ENCODE results near the gene TCF19.
"Not testable (repeated sequence)": the region's sequence is repeated elsewhere in the genome, so short reads cannot be mapped to it uniquely, and the experiment has no call there.

Gene TCF19

DNA sequence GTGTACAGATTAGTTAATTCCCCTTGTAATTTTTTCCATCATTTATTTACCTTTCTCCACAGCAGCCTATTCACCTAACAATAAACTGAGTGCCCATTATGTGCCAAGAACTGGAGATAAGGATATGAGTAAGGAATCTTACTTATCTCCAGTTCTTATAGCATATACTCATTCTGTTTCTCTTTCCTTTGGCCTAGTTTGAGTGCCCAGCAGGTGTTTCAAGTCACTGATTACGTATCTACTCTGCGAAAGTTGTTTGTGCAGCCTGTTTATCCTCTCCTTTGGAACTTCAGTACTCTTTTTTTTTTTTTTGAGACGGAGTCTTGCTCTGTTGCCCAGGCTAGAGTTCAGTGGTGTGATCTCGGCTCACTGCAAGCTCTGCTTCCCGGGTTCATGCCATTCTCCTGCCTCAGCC, 29.4 kb downstream of the TCF19 start:
- TF ChIP-seq CTCF (IDR thresholded peaks at IDR 0.05; ENCODE audit: control insufficient read depth, extremely low read depth, insufficient read depth), result no peak
- H3K4me3 ChIP-seq (ENCODE audit: low read depth, low read length), result no peak overlapping the region
- peak; percentile 57 for DNase-seq (ENCODE audit: low read depth)

GRCh38 chr6:31189223-31189622, 30.8 kb downstream of the TCF19 start:
- H3K4me3 ChIP-seq (ENCODE audit: low read depth, low read length); DNase-seq (ENCODE audit: low read depth): not testable (repeated sequence)

DNA sequence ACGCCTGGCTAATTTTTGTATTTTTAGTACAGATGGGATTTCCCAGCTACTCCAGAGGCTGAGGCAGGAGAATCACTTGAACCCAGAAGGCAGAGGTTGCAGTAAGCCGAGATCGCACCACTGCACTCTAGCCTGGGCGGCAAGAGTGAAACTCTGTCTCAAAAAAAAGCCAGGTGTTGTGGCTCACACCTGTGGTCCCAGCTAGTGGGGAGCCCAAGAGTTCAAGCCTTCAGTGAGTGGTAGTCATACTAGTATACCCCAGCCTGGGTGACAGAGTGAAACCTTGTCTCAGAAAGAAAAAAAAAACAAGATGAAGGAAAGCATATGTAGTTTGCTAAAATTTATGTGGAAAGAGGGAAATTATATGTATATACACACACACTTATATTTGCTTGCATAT, 32.1 kb downstream of the TCF19 start:
- no peak for TF ChIP-seq CTCF (IDR thresholded peaks at IDR 0.05; ENCODE audit: control insufficient read depth, extremely low read depth, insufficient read depth)
- H3K4me3 ChIP-seq (ENCODE audit: low read depth, low read length), result no peak overlapping the region
- no peak for DNase-seq (ENCODE audit: low read depth)

DNA sequence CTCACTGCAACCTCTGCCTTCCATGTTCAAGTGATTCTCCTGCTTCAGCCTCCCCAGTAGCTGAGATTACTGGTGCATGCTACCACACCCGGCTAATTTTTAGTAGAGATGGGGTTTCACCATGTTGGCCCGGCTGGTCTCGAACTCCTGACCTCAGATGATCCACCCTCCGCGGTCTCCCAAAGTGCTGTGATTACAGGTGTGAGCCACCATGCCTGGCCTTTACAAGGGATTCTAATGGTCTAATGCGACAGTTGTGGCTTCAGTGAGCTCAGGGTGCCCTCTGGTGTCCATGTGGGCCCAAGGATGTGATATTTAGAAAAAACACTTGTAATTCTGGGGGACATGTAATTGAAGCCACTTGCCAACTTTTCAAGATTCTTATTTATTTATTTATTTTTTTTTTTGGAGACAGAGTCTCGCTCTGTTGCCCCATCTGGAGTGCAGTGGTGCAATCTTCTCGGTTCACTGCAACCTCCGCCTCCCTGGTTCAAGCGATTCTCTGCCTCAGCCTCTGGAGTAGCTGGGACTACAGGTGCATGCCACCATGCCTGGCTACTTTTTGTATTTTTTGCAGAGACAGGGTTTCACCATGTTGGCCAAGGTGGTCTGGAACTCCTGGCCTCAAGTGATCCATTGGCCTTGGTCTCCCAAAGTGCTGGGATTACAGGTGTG, 34.2 kb downstream of the TCF19 start:
- peak; percentile 63 for DNase-seq (ENCODE audit: low read depth)
- peak; percentile 80 for TF ChIP-seq CTCF (IDR thresholded peaks at IDR 0.05; ENCODE audit: control insufficient read depth, extremely low read depth, insufficient read depth)

DNA sequence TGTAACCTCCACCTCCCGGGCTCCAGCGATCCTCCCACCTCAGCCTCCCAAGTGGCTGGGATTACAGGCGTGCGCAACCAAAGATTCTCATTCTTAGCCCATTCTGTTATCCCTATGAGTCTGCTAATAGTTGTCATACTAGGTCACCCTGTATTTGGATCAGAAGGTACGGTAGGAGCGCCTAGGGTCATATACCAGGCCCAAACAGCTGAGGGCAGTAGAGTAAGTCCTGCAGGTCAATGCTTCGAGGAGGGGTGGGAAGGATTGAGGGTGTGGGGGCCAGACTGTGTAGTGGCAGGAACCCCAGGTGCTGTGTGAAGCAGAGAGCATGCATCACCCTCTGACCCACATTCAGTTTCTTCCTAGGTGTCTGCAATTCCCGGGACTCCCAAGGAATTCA, 34.8 kb downstream of the TCF19 start:
- no peak for DNase-seq (ENCODE audit: low read depth)
- H3K4me3 ChIP-seq (ENCODE audit: low read depth, low read length), result no peak overlapping the region
- peak; percentile 15; the same call in 1 of the 2 replicates for TF ChIP-seq CTCF (IDR thresholded peaks at IDR 0.05; ENCODE audit: control insufficient read depth, extremely low read depth, insufficient read depth)

More for the DNA sequence above, 34.2 kb downstream of the TCF19 start:
- H3K4me3 ChIP-seq (ENCODE audit: low read depth, low read length), result not testable (repeated sequence)

- H3K4me3 ChIP-seq (ENCODE audit: low read depth, low read length), result no peak overlapping the region
- DNase-seq (ENCODE audit: low read depth), result no peak
- no peak for TF ChIP-seq CTCF (IDR thresholded peaks at IDR 0.05; ENCODE audit: control insufficient read depth, extremely low read depth, insufficient read depth)
These were observed 35.9 kb downstream of the TCF19 start for GRCh38 chr6:31194061-31194834.

DNA sequence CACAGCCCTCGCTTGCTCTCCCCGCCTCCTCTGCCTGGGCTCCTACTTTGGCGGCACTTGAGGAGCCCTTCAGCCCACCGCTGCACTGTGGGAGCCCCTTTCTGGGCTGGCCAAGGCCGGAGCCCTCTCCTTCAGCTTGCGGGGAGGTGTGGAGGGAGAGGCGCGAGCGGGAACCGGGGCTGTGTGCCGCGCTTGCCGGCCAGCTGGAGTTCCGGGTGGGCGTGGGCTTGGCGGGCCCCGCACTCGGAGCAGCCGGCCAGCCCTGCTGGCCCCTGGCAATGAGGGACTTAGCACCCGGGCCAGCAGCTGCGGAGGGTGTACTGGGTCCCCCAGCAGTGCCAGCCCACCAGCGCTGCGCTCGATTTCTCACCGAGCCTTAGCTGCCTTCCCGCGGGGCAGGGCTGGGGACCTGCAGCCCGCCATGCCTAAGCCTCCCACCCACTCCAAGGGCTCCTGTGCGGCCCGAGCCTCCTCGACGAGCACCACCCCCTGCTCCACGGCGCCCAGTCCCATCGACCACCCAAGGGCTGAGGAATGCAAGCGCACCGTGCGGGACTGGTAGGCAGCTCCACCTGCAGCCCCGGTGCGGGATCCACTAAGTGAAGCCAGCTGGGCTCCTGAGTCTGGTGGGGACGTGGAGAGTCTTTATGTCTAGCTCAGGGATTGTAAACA, 37.1 kb downstream of the TCF19 start:
- H3K4me3 ChIP-seq (ENCODE audit: low read depth, low read length); DNase-seq (ENCODE audit: low read depth): not testable (repeated sequence)

GRCh38 chr6:31196251-31197022, 38.0 kb downstream of the TCF19 start:
- peak overlapping the region; percentile 64 for H3K4me3 ChIP-seq (ENCODE audit: low read depth, low read length)
- DNase-seq (ENCODE audit: low read depth), result not testable (repeated sequence)
